Cardiac septum (tissue), 1 donor: ENCODE measurements around the gene CACNA2D3. TPM values are rescaled to one million over a fixed set of nuclear protein-coding genes. Genes with fewer than 3 reads are reported as not detected.

Experiments used
- DNase-seq: peaks from one replicate; pipeline ENCODE4 v3.0.0-alpha.2; 2020; ENCODE audit warnings: low spot score
- intact Hi-C: fragments of 100-400 bp; cut with DNase I; formaldehyde crosslinking; loops from one replicate; pipeline ENCODE4 v1.14.0; 2022
- total RNA-seq: library from RNA; stranded (reverse); fragmentation: NEBNext Ultra II Directional; extraction: Animal tissue kit (Norgen Biotek cat#: 25700); gene quantifications from one replicate; pipeline ENCODE4 v1.2.1, GENCODE V29; 2021
- donor health status: DM: no; HTN: no; CAD: no.

CACNA2D3 gene
- total RNA-seq, 1 donor from 2014 or later: 11.3 TPM

GRCh38 chr3:54777141-54777540 lies 654.8 kb downstream of the CACNA2D3 start:
- intact Hi-C loops: no loop called here
- no peak for DNase-seq

DNA sequence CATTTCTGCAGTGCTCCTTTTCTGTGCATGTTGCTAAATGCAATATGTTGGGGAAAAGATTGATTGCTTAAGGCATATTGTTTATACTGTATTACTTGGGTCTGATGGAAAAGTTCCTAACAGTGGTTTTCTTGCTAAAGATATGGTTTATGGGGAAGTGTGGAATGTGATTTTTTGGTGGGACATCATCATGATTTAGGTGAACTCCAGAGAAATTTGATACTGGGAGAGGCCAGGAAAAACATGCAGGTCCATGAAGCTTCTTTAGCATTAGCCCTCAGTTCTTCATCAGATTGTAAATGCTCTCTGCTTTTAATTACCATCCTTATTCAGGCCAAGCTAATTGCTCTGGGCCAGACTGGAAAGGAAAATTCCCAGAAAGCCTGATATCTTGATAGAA lies 658.0 kb downstream of the CACNA2D3 start:
- intact Hi-C loops: no loop called here

DNA sequence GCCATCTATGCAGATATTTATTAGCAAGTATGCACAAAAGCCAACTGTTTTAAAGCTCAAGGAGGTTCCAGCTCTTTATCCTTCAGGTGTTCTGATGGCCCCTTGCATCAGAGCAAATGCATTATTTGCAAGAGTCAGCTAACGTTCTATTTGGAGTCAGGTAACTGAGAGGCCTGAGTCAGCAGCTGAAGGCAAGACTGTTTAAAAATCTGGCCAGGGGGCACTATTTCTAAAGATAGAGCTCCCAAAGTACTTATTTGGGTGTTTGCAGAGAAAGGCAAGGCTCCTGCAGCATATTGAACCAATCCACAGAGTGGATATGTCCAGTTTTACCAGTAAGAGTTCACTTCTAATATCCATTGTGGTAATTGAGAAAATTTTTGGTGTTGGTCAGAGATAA lies 659.4 kb downstream of the CACNA2D3 start:
- intact Hi-C loops: no loop called here
- DNase-seq: no peak

More for the DNA sequence above, 658.0 kb downstream of the CACNA2D3 start:
- no peak for DNase-seq

- intact Hi-C loops: no loop called here
- DNase-seq: no peak
These were observed 661.3 kb downstream of the CACNA2D3 start for GRCh38 chr3:54783611-54784010.

- intact Hi-C loops: no loop called here
- DNase-seq: no peak
These were observed 661.7 kb downstream of the CACNA2D3 start for GRCh38 chr3:54784021-54784420.

GRCh38 chr3:54785976-54786375 lies 663.6 kb downstream of the CACNA2D3 start:
- intact Hi-C loops: no loop called here

GRCh38 chr3:54790051-54790450 lies 667.7 kb downstream of the CACNA2D3 start:
- intact Hi-C loops: no loop called here
- DNase-seq: no peak

More at GRCh38 chr3:54785976-54786375, 663.6 kb downstream of the CACNA2D3 start:
- no peak for DNase-seq

DNA sequence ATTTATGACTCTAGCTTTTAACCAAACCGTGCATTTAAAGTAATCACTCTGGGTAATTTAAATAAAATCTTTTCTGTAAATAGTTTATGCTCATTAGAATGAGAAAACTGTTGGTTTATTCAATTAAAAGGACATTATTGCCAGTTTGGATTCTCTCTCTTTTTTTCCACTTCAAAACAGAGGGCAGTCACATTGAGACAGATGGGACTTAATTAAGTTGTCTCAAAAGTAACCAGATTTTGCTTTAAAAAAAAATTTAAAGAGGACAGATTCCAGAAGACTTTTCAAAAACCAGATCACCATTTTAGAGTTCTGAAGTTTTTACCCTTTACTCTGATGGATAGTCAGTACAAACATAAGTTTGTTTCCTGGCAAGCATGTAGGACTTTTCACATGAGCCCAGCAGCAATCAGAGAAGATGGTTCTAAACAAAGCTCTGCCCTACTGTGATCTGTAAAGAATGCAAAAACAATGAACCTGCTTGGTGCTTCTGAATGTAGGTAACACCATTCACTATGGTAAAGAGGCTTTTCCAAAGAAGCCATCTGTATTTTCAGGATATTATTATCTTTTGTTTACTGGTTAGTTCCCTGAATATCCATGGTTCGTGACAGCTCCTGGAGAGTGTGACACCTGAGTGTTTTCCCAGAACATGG lies 669.3 kb downstream of the CACNA2D3 start:
- DNase-seq: no peak

GRCh38 chr3:54792584-54792983 lies 670.2 kb downstream of the CACNA2D3 start:
- intact Hi-C loops: no loop called here
- DNase-seq: no peak

More for the DNA sequence above, 669.3 kb downstream of the CACNA2D3 start:
- intact Hi-C loops: no loop called here

DNA sequence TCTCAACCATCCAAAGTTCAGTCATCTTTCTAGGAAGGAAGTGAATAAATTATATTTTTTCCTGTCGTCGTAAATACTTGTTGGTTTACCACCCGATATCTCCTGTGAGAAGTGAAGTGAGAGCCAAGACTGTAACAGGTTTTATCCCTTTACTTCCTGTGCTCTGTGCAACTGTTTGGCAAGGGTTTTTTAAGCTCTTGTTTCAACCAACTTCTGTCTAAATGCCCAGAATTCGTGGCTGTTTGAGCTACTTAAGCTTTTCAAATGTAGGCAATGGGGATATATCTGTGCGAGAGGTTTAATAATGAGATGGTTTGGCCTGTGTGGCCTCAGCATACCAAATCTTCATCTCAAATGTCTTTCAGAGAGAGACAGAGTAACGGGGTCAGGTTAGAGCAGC lies 670.8 kb downstream of the CACNA2D3 start:
- intact Hi-C loops: no loop called here
- DNase-seq: no peak

GRCh38 chr3:54797111-54797510 lies 674.8 kb downstream of the CACNA2D3 start:
- no peak for DNase-seq
- intact Hi-C loops: no loop called here

- intact Hi-C loops: no loop called here
These were observed 678.1 kb downstream of the CACNA2D3 start for GRCh38 chr3:54800478-54800877.

DNA sequence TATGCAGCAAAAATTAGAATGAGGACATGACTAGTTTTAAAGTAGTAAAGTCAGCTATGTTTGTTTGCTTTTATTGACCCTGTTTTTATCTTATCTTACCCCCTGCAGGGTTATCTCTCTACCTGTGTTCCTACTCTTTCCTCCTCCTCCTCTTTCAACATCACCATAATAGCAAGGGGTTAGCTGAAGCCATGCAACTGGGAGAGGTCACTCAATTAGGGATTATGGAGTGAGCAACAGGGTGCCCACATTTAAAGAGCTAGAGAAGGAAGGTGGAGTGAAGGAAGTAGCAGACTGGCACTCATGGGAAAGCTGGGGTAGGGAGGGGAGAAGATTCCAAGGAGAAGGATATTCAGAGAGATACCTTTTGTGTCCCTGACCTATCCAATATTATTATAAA lies 679.6 kb downstream of the CACNA2D3 start:
- intact Hi-C loops: no loop called here
- DNase-seq: no peak

More at GRCh38 chr3:54800478-54800877, 678.1 kb downstream of the CACNA2D3 start:
- no peak for DNase-seq

DNA sequence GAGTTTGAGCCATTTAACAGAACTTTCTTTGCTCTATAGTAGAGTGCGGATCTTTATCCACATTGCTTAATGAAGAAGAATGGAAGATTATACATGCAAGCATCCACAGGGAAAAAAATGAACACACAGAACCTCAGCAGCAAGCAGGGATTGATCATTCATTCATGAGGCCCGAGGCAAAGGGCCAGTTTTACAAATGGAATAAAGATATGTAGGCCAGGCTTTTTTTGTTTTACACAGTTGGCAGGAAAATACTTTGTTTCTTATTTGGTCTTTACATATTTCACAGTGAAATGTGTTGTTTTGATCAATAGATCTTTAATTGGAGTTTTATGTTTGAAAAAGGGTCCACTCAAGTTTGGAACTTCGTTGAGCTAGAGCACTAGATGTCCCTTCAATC lies 688.0 kb downstream of the CACNA2D3 start:
- DNase-seq: no peak
- intact Hi-C loops: no loop called here

- no peak for DNase-seq
- intact Hi-C loops: no loop called here
These were observed 691.9 kb downstream of the CACNA2D3 start for GRCh38 chr3:54814224-54814623.

DNA sequence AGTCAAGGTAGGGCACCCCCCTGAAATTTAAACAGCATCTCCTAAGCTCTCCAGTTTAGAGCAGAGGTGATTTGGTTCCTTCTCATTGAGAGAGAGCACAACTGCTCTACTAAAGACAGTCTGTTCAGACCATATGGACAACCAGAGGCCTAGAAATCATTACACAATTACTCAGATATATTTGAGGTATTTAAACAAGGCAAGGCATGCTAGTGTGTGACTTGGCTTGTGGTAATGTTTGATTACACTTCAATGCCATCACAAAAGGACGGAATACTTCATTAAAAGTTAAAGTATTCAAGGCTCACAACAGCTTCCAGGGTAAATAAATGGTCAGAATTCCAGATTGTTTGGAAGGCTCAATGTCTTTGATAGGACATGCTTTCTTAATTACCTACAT lies 695.3 kb downstream of the CACNA2D3 start:
- intact Hi-C loops: no loop called here
- no peak for DNase-seq

DNA sequence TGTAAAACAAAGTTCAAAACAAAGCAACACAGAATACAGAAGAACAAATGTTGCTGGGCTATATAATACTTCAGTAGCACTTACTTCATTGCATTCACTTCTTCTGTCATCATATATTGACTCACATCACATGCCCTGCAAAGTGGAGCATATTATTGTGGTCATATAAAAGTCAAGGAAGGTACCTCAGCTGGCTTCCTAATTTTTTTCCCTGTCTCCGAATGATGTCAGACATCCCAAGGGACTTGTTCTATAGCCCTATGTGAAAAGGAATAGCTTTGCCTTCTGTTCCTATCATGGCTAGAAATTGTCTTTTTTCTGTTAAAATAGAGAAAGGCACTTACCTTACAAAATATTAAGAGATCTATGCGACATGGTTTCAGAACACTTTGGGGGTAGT lies 696.1 kb downstream of the CACNA2D3 start:
- intact Hi-C loops: no loop called here
- no peak for DNase-seq

GRCh38 chr3:54818942-54819341 lies 696.6 kb downstream of the CACNA2D3 start:
- no peak for DNase-seq
- intact Hi-C loops: no loop called here

DNA sequence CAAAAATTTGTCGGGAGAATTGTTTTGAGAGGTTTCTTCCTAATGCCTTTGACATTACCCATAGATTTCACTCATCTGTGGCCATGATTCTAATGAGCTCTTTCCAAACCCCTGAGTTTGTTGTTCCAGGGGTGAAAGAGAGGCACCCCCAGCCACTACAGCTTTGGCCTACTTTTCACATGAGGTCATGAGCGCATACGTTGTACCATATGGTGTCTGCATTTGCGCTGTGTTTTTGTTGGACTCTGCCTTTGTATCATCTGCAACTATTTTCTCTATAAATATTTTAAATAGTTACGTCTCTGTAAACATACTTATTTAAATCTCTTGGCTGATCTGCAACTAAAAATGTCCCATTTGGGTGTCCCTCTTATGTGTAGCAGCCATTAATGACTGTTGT lies 697.6 kb downstream of the CACNA2D3 start:
- no peak for DNase-seq
- intact Hi-C loops: no loop called here

GRCh38 chr3:54822206-54822605 lies 699.9 kb downstream of the CACNA2D3 start:
- DNase-seq: no peak
- intact Hi-C loops: no loop called here

DNA sequence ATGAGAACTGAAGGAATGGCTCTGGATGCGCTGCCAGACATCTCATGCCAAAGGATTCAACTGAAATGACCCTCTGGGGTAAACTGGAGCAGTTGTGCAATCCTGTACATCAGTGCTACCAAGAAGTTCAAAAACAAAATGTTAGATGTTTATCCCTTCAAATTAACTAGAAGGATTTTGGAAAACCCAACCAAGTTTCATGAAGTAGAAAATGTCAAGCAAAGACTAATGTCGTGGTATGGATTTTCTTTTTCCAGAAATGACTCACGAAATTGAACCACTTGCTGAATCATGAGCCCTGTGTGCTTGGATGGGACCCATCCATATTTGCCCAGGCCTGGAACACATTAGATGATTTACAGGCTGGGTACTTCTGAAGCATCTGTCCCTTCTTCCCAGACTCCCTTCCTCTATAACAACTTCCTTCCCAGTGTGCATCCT lies 703.9 kb downstream of the CACNA2D3 start:
- no peak for DNase-seq
- intact Hi-C loops: no loop called here
